IMR-90 (cell line): ENCODE measurements around the gene NDRG4. TPM values are rescaled to one million over a fixed set of nuclear protein-coding genes. Genes with fewer than 3 reads are reported as not detected.

Experiments
- ATAC-seq: fragments of 200-7000 bp; cut with Tn5 transposase; 2 replicates; pipeline ENCODE4 v1.9.1; 2020; ENCODE audit warnings: low read depth, mild to moderate bottlenecking, moderate library complexity
- BruUV-seq: library from RNA; stranded (reverse); fragments of 400-500 nt; replicated peaks from 2 replicates; lab custom pipeline; 2021; lab: Mats Ljungman, UMichigan
- CTCF ChIA-PET: fragments of 300-600 bp; formaldehyde crosslinking; extraction: SDS; loops from one replicate; lab custom pipeline; 2021; ENCODE audit warnings: antibody characterized with exemption; lab: Yijun Ruan, JAX
- POLR2A ChIA-PET: fragments of 300-600 bp; sonication (Branson Sonifier 250); formaldehyde crosslinking; loops from one replicate; lab custom pipeline; 2022; ENCODE audit warnings: antibody characterized with exemption; ENCODE audit not compliant: unreplicated experiment; lab: Charles Lee
- DNase-seq: peaks from one replicate; pipeline ENCODE4 v3.0.0; 2013
- H2AFZ ChIP-seq: replicated peaks from 2 replicates; pipeline ENCODE3; 2013; ENCODE audit warnings: low read length, mild to moderate bottlenecking; ENCODE audit not compliant: poor library complexity
- H2AK5ac ChIP-seq: 2 replicates; pipeline ENCODE4 v1.6.1; 2013; ENCODE audit warnings: low read depth, low read length, inconsistent platforms
- H2AK9ac ChIP-seq: replicated peaks from 2 replicates; pipeline ENCODE3; 2013; ENCODE audit warnings: mild to moderate bottlenecking, low read depth, low read length, moderate library complexity; ENCODE audit not compliant: poor library complexity
- H2BK120ac ChIP-seq: 2 replicates; pipeline ENCODE4 v1.6.1; 2013; ENCODE audit warnings: low read depth, low read length, inconsistent platforms
- H2BK15ac ChIP-seq: 3 replicates; pipeline ENCODE4 v1.6.1; 2013; ENCODE audit warnings: low read depth, low read length, inconsistent platforms
- H2BK20ac ChIP-seq: 2 replicates; pipeline ENCODE4 v1.6.1; 2013; ENCODE audit warnings: low read depth, mild to moderate bottlenecking, inconsistent platforms, low read length, moderate library complexity
- H2BK5ac ChIP-seq: 2 replicates; pipeline ENCODE4 v1.6.1; 2013; ENCODE audit warnings: mild to moderate bottlenecking, low read depth, low read length, inconsistent platforms; ENCODE audit not compliant: poor library complexity, severe bottlenecking
- H3K14ac ChIP-seq: replicated peaks from 2 replicates; pipeline ENCODE4 v1.6.1; 2013; ENCODE audit warnings: low read depth, low read length, inconsistent platforms
- H3K18ac ChIP-seq: 2 replicates; pipeline ENCODE4 v1.6.1; 2013; ENCODE audit warnings: low read depth, low read length, control low read depth
- H3K23ac ChIP-seq: 2 replicates; pipeline ENCODE4 v1.6.1; 2013; ENCODE audit warnings: low read depth, low read length, inconsistent platforms
- H3K27ac ChIP-seq: 2 replicates; pipeline ENCODE4 v1.5.1; 2013; ENCODE audit warnings: mild to moderate bottlenecking, control low read depth, low read length; ENCODE audit not compliant: insufficient read depth
- H3K27me3 ChIP-seq: 2 replicates; pipeline ENCODE4 v1.6.1; 2013; ENCODE audit warnings: low read length; ENCODE audit not compliant: control insufficient read depth, insufficient read depth
- H3K36me3 ChIP-seq: 2 replicates; pipeline ENCODE4 v1.6.1; 2013; ENCODE audit warnings: low read length, mixed read lengths; ENCODE audit not compliant: control insufficient read depth, insufficient read depth
- H3K4ac ChIP-seq: 2 replicates; pipeline ENCODE4 v1.6.1; 2013; ENCODE audit warnings: low read depth, low read length, inconsistent platforms
- H3K4me1 ChIP-seq: 2 replicates; pipeline ENCODE4 v1.6.1; 2013; ENCODE audit warnings: low read length, mixed read lengths; ENCODE audit not compliant: control insufficient read depth, insufficient read depth
- H3K4me2 ChIP-seq: 2 replicates; pipeline ENCODE4 v1.6.1; 2013; ENCODE audit warnings: low read depth, mild to moderate bottlenecking, control low read depth, low read length, moderate library complexity
- H3K4me3 ChIP-seq: 2 replicates; pipeline ENCODE4 v1.5.1; 2013; ENCODE audit warnings: low read depth, mild to moderate bottlenecking, control low read depth, low read length, moderate library complexity; ENCODE audit not compliant: insufficient read depth
- H3K56ac ChIP-seq: 2 replicates; pipeline ENCODE4 v1.6.1; 2013; ENCODE audit warnings: low read length, inconsistent platforms; ENCODE audit not compliant: insufficient read depth; ENCODE audit errors: extremely low read depth
- H3K79me1 ChIP-seq, 2 experiments: 2 replicates each; pipeline ENCODE4 v1.6.1; 2013; ENCODE audit warnings: low read length in 2 of 2, inconsistent platforms in 1 of 2, low read depth in 1 of 2
- H3K9ac ChIP-seq: 2 replicates; pipeline ENCODE4 v1.6.1; 2013; ENCODE audit warnings: low read depth, low read length, control low read depth
- H3K9me1 ChIP-seq: 2 replicates; pipeline ENCODE4 v1.6.1; 2013; ENCODE audit warnings: low read length, inconsistent platforms; ENCODE audit not compliant: insufficient read depth
- H3K9me3 ChIP-seq: 2 replicates; pipeline ENCODE4 v1.6.1; 2013; ENCODE audit warnings: low read length; ENCODE audit not compliant: control insufficient read depth, insufficient read depth
- H4K20me1 ChIP-seq: 2 replicates; pipeline ENCODE4 v1.6.1; 2013; ENCODE audit warnings: low read length, inconsistent platforms; ENCODE audit not compliant: insufficient read depth
- H4K5ac ChIP-seq: 2 replicates; pipeline ENCODE4 v1.6.1; 2013; ENCODE audit warnings: mild to moderate bottlenecking, low read depth, low read length, control low read depth
- H4K8ac ChIP-seq, 2 experiments: 2 replicates each; pipeline ENCODE4 v1.6.1; 2013; ENCODE audit warnings: low read depth in 2 of 2, low read length in 2 of 2, control low read depth in 1 of 2, inconsistent platforms in 1 of 2
- H4K91ac ChIP-seq: 2 replicates; pipeline ENCODE4 v1.6.1; 2013; ENCODE audit warnings: low read depth, low read length, inconsistent platforms; ENCODE audit not compliant: insufficient read depth
- BHLHE40 ChIP-seq: fragments of 150-350 bp; IDR thresholded peaks from 2 replicates; pipeline ENCODE4 v1.6.1; 2016; ENCODE audit warnings: mild to moderate bottlenecking, low read depth, low read length
- FOS ChIP-seq: fragments of 150-350 bp; IDR thresholded peaks from 2 replicates; pipeline ENCODE4 v1.6.1; 2016; ENCODE audit warnings: low read depth, low read length
- WGBS, 2 experiments: methylation state at CpG; one replicate each; pipeline versions ENCODE4 v1.1.5 to v1.1.7; 2013; ENCODE audit warnings: missing lambda C conversion rate in 2 of 2; ENCODE audit not compliant: insufficient read length in 1 of 2; ENCODE audit errors: extremely low coverage in 2 of 2; 5-methylcytosine and 5-hydroxymethylcytosine counted together
- dilution Hi-C: fragments of 300-500 bp; cut with HindIII; formaldehyde crosslinking; loops from one replicate; pipeline ENCODE4 v1.14.3; 2018; ENCODE audit warnings: low sequenced_read_pairs; ENCODE audit not compliant: unreplicated experiment
- in situ Hi-C: fragments of 300-500 bp; cut with MboI; formaldehyde crosslinking; loops from 3 replicates; pipeline ENCODE4 v1.14.3; 2019; ENCODE audit warnings: low sequenced_read_pairs, inconsistent platforms, mixed read lengths
- intact Hi-C: fragments of 100-400 bp; cut with micrococcal nuclease; formaldehyde crosslinking; loops from 2 replicates; pipeline ENCODE4 v1.10.0; 2022
- polyA plus RNA-seq, 3 experiments: library from polyadenylated mRNA; depleted of rRNA; stranded (reverse); fragments of >200 nt; gene quantifications; 2 replicates each; pipeline ENCODE4 v1.2.3, GENCODE V29; 2012; ENCODE audit warnings: low replicate concordance in 1 of 3
- total RNA-seq: library from RNA; depleted of rRNA; stranded (reverse); fragments of >200 nt; gene quantifications from 2 replicates; pipeline ENCODE4 v1.2.3, GENCODE V29; 2012

Gene NDRG4
- total and polyA plus RNA-seq, 2 of the 4 experiments (the other 2 are of a cell fraction), result 10.9 to 23.5 TPM

DNA sequence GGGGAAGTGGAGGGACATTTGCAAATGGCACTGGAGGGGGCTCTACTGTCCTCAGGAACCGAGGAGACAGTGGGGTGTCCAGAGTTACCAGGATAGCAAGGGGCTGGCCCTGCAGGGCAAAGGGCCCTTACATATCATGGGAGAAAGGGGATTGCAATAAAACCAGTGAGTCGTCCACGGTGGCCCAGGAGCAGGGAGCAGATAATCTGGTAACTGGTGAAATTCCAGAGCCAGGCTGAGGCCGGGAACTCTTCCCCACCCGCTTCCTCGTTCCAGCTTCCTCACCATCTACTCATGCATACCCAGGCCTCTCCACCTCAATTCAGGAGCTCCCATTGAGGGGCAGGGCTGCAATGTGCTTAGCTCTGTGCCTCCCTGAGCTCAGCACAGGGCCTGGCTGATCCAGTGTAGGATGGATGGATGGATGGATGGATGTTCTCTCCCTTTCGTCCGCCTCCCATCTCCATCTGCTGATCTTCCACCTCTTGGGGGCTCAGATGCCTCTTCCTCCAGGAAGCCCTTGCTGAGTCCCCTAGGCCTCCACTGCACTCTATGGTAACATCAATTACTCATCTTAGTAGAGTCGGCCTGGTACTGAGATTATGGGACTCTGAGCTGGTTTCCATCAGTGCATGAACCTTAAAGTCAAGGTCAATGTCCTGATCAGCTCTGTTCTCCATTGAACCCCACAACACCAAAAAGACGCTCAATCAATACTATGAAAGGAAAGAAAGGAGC is 41.2 kb upstream of the NDRG4 start:
- Histone ChIP-seq H4K20me1 (no peaks in the 10 kb centered on the region), H2AK9ac (no peak overlapping the region), H3K14ac (no peak overlapping the region), H3K27me3 (peaks cover 32% of the 10 kb centered on the region), H2BK15ac (no peak overlapping the region), H3K9me1 (no peaks in the 10 kb centered on the region), H3K4ac (no peak overlapping the region), H3K79me1 (no peaks in the 10 kb centered on the region), H3K9me3 (no peaks in the 10 kb centered on the region), H3K9ac (no peak overlapping the region), H2BK120ac (no peak overlapping the region), H3K27ac (no peak overlapping the region), H4K8ac (no peak overlapping the region), H4K5ac (no peak overlapping the region), H2BK5ac (no peak overlapping the region), H2AK5ac (no peak overlapping the region), H3K36me3 (no peaks in the 10 kb centered on the region), H2BK20ac (no peak overlapping the region), H3K4me2 (no peak overlapping the region), H3K4me3 (no peak overlapping the region), H3K18ac (no peak overlapping the region), H3K23ac (no peak overlapping the region), H3K4me1 (no peaks in the 10 kb centered on the region), H3K56ac (no peak overlapping the region), H4K91ac (no peak overlapping the region), H2AFZ (peak overlapping the region; percentile 14)
- BruUV-seq, result no TSS peak
- ChIA-PET POLR2A (no interaction called here), CTCF (interaction anchor here (0.6 kb wide), 1 partner anchor 206 kb away, joined by 4 read pairs; no protein-coding TSS in a partner anchor)
- DNase-seq, result no peak
- in situ Hi-C loops, result no loop called here
- intact Hi-C loops, result no loop called here
- no peak for ATAC-seq
- TF ChIP-seq BHLHE40, result no peak
- TF ChIP-seq FOS, result no peak
- dilution Hi-C loops, result no loop called here
- WGBS, 2 experiments, result no CpG with 5 or more reads among the region's 10 CpGs
